MCF 10A (cell line): ENCODE data around the gene NUP43. TPM values are rescaled to one million over a fixed set of nuclear protein-coding genes. Genes with fewer than 3 reads are reported as not detected.

Experiments
- BruUV-seq: library from RNA; stranded (reverse); fragments of 400-500 nt; replicated peaks from 2 replicates; lab custom pipeline; 2021; lab: Mats Ljungman, UMichigan
- CTCF ChIA-PET: fragments of 300-600 bp; sonication (Branson Sonifier 250); formaldehyde crosslinking; extraction: SDS; loops from one replicate; lab custom pipeline; 2021; ENCODE audit warnings: antibody characterized with exemption, inconsistent platforms; lab: Yijun Ruan, JAX
- POLR2A ChIA-PET: fragments of 300-600, 350-650 bp; sonication (Branson Sonifier 250); formaldehyde crosslinking; extraction: SDS; loops from one replicate; lab custom pipeline; 2020; ENCODE audit warnings: antibody characterized with exemption, inconsistent platforms; lab: Yijun Ruan, JAX
- DNase-seq: peaks from one replicate; pipeline ENCODE4 v3.0.0-alpha.2; 2018; ENCODE audit not compliant: unreplicated experiment
- H3K27ac Mint-ChIP-seq: one replicate; pipeline ENCODE4 v1.8.0; 2022; ENCODE audit warnings: mild to moderate bottlenecking, low read depth, mixed read lengths; ENCODE audit not compliant: unreplicated experiment
- H3K27me3 Mint-ChIP-seq: one replicate; pipeline ENCODE4 v1.8.0; 2022; ENCODE audit warnings: mixed read lengths; ENCODE audit not compliant: insufficient read depth, unreplicated experiment
- H3K36me3 Mint-ChIP-seq: one replicate; pipeline ENCODE4 v1.8.0; 2022; ENCODE audit warnings: mild to moderate bottlenecking, moderate library complexity, mixed read lengths; ENCODE audit not compliant: insufficient read depth, unreplicated experiment
- H3K4me1 Mint-ChIP-seq: one replicate; pipeline ENCODE4 v1.8.0; 2022; ENCODE audit warnings: mixed read lengths; ENCODE audit not compliant: insufficient read depth, unreplicated experiment
- H3K4me3 Mint-ChIP-seq: one replicate; pipeline ENCODE4 v1.8.0; 2022; ENCODE audit warnings: mild to moderate bottlenecking, moderate library complexity, mixed read lengths; ENCODE audit not compliant: unreplicated experiment
- H3K9me3 Mint-ChIP-seq: one replicate; pipeline ENCODE4 v1.8.0; 2022; ENCODE audit warnings: mixed read lengths; ENCODE audit not compliant: unreplicated experiment
- intact Hi-C: fragments of 100-400 bp; cut with micrococcal nuclease; formaldehyde crosslinking; loops from 2 replicates; pipeline ENCODE4 v1.14.1; 2022
- total RNA-seq: library from RNA; stranded (reverse); gene quantifications from 2 replicates; pipeline ENCODE4 v1.2.3, GENCODE V29; 2022
- TF ChIP-seq, protein P1 (sequence below): fragments of 200-600 bp; IDR thresholded peaks from one replicate; pipeline ENCODE4 v1.8.0; 2022; ENCODE audit warnings: antibody characterized with exemption, mild to moderate bottlenecking; ENCODE audit not compliant: unreplicated experiment

The NUP43 gene
- total RNA-seq, 1 experiment from 2014 or later = 50.5 TPM

DNA sequence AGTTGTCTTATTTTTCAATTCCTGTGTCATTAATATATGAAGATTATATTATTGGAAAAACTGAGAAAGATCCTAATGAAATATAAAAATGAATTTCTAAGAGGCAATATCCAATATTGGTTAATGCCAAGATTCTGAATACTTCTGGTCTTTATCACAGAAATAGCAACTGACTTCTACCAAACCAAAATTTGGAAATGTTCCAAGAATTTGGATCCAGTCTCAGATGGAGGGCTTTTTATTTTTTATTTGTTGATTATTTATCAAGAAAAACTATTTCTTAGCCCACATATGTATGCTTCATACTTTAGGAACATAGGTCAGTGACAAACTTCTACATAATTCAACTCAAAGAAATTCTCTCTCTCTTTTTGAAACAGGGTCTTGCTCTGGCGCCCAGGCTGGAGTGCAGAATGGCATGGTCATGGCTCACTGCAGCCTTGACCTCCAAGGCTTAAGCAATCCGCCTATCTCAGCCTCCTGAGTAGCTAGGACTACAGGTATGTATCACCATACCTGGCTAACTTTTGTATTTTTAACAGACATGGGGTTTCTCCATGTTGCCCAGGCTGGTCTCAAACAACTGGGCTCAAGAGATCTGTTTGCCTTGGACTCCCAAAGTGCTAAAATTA lies 13.1 kb downstream of the NUP43 start:
- no peak overlapping the region for H3K4me3 Mint-ChIP-seq
- CTCF ChIA-PET = interaction anchor here (0.6 to 1.2 kb wide), 3 partner anchors 101 to 273 kb away, joined by 3 to 4 read pairs (median 3); no protein-coding TSS in a partner anchor
- no TSS peak for BruUV-seq
- H3K27ac Mint-ChIP-seq = no peak overlapping the region
- TF ChIP-seq, protein P1, sequence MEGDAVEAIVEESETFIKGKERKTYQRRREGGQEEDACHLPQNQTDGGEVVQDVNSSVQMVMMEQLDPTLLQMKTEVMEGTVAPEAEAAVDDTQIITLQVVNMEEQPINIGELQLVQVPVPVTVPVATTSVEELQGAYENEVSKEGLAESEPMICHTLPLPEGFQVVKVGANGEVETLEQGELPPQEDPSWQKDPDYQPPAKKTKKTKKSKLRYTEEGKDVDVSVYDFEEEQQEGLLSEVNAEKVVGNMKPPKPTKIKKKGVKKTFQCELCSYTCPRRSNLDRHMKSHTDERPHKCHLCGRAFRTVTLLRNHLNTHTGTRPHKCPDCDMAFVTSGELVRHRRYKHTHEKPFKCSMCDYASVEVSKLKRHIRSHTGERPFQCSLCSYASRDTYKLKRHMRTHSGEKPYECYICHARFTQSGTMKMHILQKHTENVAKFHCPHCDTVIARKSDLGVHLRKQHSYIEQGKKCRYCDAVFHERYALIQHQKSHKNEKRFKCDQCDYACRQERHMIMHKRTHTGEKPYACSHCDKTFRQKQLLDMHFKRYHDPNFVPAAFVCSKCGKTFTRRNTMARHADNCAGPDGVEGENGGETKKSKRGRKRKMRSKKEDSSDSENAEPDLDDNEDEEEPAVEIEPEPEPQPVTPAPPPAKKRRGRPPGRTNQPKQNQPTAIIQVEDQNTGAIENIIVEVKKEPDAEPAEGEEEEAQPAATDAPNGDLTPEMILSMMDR = no peak
- no peaks in the 10 kb centered on the region for H3K9me3 Mint-ChIP-seq
- POLR2A ChIA-PET = interaction anchor here (0.7 to 0.8 kb wide), 2 partner anchors 20 to 312 kb away, joined by 3 read pairs; no protein-coding TSS in a partner anchor
- no peaks in the 10 kb centered on the region for H3K27me3 Mint-ChIP-seq
- intact Hi-C loops = no loop called here
- DNase-seq = no peak
- H3K4me1 Mint-ChIP-seq = no peaks in the 10 kb centered on the region
- H3K36me3 Mint-ChIP-seq = peaks cover 92% of the 10 kb centered on the region

DNA sequence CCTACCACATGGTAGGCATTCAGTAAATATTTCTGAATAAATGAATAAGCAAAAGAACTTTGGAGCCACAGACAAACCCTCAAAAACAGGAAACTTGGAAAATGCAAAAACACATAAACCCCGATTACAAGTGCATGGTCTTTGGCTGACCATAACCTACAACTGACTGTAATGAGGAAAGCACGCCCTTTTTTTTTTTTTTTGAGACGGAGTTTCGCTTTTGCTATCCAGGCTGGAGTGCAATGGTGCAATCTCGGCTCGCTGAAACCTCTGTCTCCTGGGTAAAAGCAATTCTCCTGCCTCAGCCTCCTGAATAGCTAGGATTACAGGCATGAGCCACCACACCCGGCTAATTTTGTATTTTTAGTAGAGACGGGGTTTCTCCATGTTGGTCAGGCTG lies 16.5 kb downstream of the NUP43 start:
- H3K4me1 Mint-ChIP-seq = no peaks in the 10 kb centered on the region
- POLR2A ChIA-PET = interaction anchor here (0.7 kb wide), 2 partner anchors 25 to 713 kb away, joined by 3 read pairs; no protein-coding TSS in a partner anchor
- H3K27me3 Mint-ChIP-seq = no peaks in the 10 kb centered on the region
- H3K27ac Mint-ChIP-seq = no peak overlapping the region
- H3K9me3 Mint-ChIP-seq = no peaks in the 10 kb centered on the region
- TF ChIP-seq, protein P1 = no peak
- no peak overlapping the region for H3K4me3 Mint-ChIP-seq
- CTCF ChIA-PET = no interaction called here
- H3K36me3 Mint-ChIP-seq = peaks cover 99% of the 10 kb centered on the region
- no TSS peak for BruUV-seq
- DNase-seq = no peak
- intact Hi-C loops = loop anchor here (10.0 kb wide), 2 partner anchors 135 to 285 kb away; partner anchors contain the start of gene LRP11

DNA sequence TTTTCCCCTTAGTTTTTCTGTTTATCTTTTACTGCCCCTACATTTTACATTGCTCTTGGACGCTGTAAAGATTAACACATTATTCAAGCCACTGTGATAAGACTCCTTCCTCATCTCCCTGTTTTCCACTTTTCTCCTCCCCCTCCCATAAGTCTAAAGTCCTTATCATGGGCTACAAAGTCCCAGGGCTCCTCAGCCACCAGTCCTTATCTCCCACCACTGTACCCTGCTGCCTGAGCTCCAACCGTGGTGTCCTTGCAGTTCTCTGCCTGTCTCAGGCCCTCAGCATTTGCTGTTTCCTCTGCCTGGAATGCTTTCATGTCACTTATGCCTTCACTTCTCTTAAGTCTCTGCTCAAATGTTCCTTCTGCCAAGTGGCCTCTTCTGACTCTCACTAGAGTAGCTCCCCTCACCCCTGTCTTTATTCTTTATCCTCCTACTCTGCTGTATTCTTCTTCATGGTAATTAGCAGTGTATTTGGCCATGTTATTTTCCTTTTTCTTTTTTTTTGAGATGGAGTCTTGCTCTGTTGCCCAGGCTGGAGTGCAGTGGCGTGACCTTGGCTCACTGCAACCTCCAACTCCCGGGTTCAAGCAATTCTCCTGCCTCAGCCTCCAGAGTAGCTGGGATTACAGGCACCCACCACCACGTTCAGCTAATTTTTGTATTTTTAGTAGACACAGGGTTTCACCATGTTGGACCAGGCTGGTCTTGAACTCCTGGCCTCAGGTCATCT lies 17.7 kb downstream of the NUP43 start:
- Mint-ChIP-seq H3K4me3 (no peak overlapping the region), H3K9me3 (no peaks in the 10 kb centered on the region), H3K4me1 (peaks cover 6% of the 10 kb centered on the region), H3K36me3 (peaks cover 87% of the 10 kb centered on the region), H3K27ac (no peak overlapping the region), H3K27me3 (no peaks in the 10 kb centered on the region)
- ChIA-PET POLR2A (interaction anchor here (1.2 kb wide), 2 partner anchors 10 to 17 kb away, joined by 3 read pairs; partner anchors contain the start of genes LATS1 and NUP43), CTCF (interaction anchor here (0.7 to 0.8 kb wide), 2 partner anchors 51 to 588 kb away, joined by 3 to 4 read pairs; no protein-coding TSS in a partner anchor)
- TF ChIP-seq, protein P1 = no peak
- no peak for DNase-seq
- no TSS peak for BruUV-seq
- intact Hi-C loops = loop anchor here (10.0 kb wide), 2 partner anchors 136 to 286 kb away; partner anchors contain the start of gene LRP11
